ENCODE data around the gene PDE1A.

The PDE1A gene

GRCh38 chr2:182355815-182356214 is 71.0 kb downstream of the PDE1A start:
- TF ChIP-seq CTCF (IDR thresholded peaks at IDR 0.05), result no peak
- no peak for DNase-seq
- no peaks in the 10 kb centered on the region for H3K36me3 Mint-ChIP-seq (ENCODE audit: low read depth)
- H3K4me3 Mint-ChIP-seq, result no peak overlapping the region
- H3K4me1 Mint-ChIP-seq, result no peaks in the 10 kb centered on the region
- H3K27ac Mint-ChIP-seq, result no peak overlapping the region
- H3K9me3 Mint-ChIP-seq, result no peaks in the 10 kb centered on the region
- no peaks in the 10 kb centered on the region for H3K27me3 Mint-ChIP-seq (ENCODE audit: low read depth, poor library complexity)

GRCh38 chr2:182351427-182351826 is 75.4 kb downstream of the PDE1A start:
- no peaks in the 10 kb centered on the region for H3K4me1 Mint-ChIP-seq
- no peaks in the 10 kb centered on the region for H3K36me3 Mint-ChIP-seq (ENCODE audit: low read depth)
- H3K4me3 Mint-ChIP-seq, result no peak overlapping the region
- no peaks in the 10 kb centered on the region for H3K27me3 Mint-ChIP-seq (ENCODE audit: low read depth, poor library complexity)
- no peak overlapping the region for H3K27ac Mint-ChIP-seq
- no peaks in the 10 kb centered on the region for H3K9me3 Mint-ChIP-seq
- no peak for DNase-seq
- TF ChIP-seq CTCF (IDR thresholded peaks at IDR 0.05), result no peak

- no peaks in the 10 kb centered on the region for H3K27me3 Mint-ChIP-seq (ENCODE audit: low read depth, poor library complexity)
- H3K9me3 Mint-ChIP-seq, result no peaks in the 10 kb centered on the region
- H3K4me1 Mint-ChIP-seq, result no peaks in the 10 kb centered on the region
- no peak for TF ChIP-seq CTCF (IDR thresholded peaks at IDR 0.05)
- no peak for DNase-seq
- H3K27ac Mint-ChIP-seq, result no peak overlapping the region
- H3K36me3 Mint-ChIP-seq (ENCODE audit: low read depth), result no peaks in the 10 kb centered on the region
- no peak overlapping the region for H3K4me3 Mint-ChIP-seq
These were observed 77.6 kb downstream of the PDE1A start for GRCh38 chr2:182349268-182349667.

- H3K4me3 Mint-ChIP-seq, result no peak overlapping the region
- no peaks in the 10 kb centered on the region for H3K4me1 Mint-ChIP-seq
- H3K27me3 Mint-ChIP-seq (ENCODE audit: low read depth, poor library complexity), result no peaks in the 10 kb centered on the region
- DNase-seq, result no peak
- no peak for TF ChIP-seq CTCF (IDR thresholded peaks at IDR 0.05)
- H3K36me3 Mint-ChIP-seq (ENCODE audit: low read depth), result no peaks in the 10 kb centered on the region
- peak overlapping the region; percentile 2 for H3K27ac Mint-ChIP-seq
- H3K9me3 Mint-ChIP-seq, result no peaks in the 10 kb centered on the region
These were observed 81.5 kb downstream of the PDE1A start for GRCh38 chr2:182345384-182345783.

GRCh38 chr2:182330451-182331305 is 96.2 kb downstream of the PDE1A start:
- Mint-ChIP-seq H3K27me3 (ENCODE audit: low read depth, poor library complexity) (no peaks in the 10 kb centered on the region), H3K4me3 (no peak overlapping the region), H3K27ac (no peak overlapping the region), H3K9me3 (peaks cover 27% of the 10 kb centered on the region), H3K36me3 (ENCODE audit: low read depth) (no peaks in the 10 kb centered on the region), H3K4me1 (no peaks in the 10 kb centered on the region)
- TF ChIP-seq CTCF (IDR thresholded peaks at IDR 0.05), result no peak
- no peak for DNase-seq

- no peaks in the 10 kb centered on the region for H3K4me1 Mint-ChIP-seq
- no peaks in the 10 kb centered on the region for H3K36me3 Mint-ChIP-seq (ENCODE audit: low read depth)
- no peaks in the 10 kb centered on the region for H3K27me3 Mint-ChIP-seq (ENCODE audit: low read depth, poor library complexity)
These were observed 102.2 kb downstream of the PDE1A start for GRCh38 chr2:182324665-182325064.

More at GRCh38 chr2:182324665-182325064, 102.2 kb downstream of the PDE1A start:
- Mint-ChIP-seq H3K9me3 (no peaks in the 10 kb centered on the region), H3K4me3 (no peak overlapping the region), H3K27ac (no peak overlapping the region)
- DNase-seq, result no peak
- no peak for TF ChIP-seq CTCF (IDR thresholded peaks at IDR 0.05)
